Colon (tissue), 2 donors: ENCODE data around the gene OSGEPL1.
"Not testable (repeated sequence)": the region's sequence is repeated elsewhere in the genome, so short reads cannot be mapped to it uniquely, and the experiment has no call there.

Source experiments
- FAIRE-seq: peaks from 2 replicates; lab custom pipeline; 2012; peaks lifted over from hg19 to GRCh38; lab: Jason Lieb, UNC
- donor health status: control.
- donor health status: control.

OSGEPL1 gene

GRCh38 chr2:189729430-189729829 is 33.2 kb downstream of the OSGEPL1 start:
- FAIRE-seq = no peak

GRCh38 chr2:189726849-189727248 is 35.7 kb downstream of the OSGEPL1 start:
- FAIRE-seq = no peak

GRCh38 chr2:189726271-189726670 is 36.3 kb downstream of the OSGEPL1 start:
- FAIRE-seq = no peak

- no peak for FAIRE-seq
Observed at GRCh38 chr2:189723192-189723591, 39.4 kb downstream of the OSGEPL1 start.

GRCh38 chr2:189719571-189719970 is 43.0 kb downstream of the OSGEPL1 start:
- FAIRE-seq = no peak

GRCh38 chr2:189717593-189717992 is 45.0 kb downstream of the OSGEPL1 start:
- FAIRE-seq = not testable (repeated sequence)

- FAIRE-seq = no peak
Observed at GRCh38 chr2:189709501-189710221, 52.9 kb downstream of the OSGEPL1 start.

GRCh38 chr2:189702071-189702470 is 60.5 kb downstream of the OSGEPL1 start:
- FAIRE-seq = no peak

GRCh38 chr2:189700681-189701080 is 61.9 kb downstream of the OSGEPL1 start:
- FAIRE-seq = no peak

GRCh38 chr2:189698020-189698887 is 64.3 kb downstream of the OSGEPL1 start:
- peak; percentile 70 for FAIRE-seq
